H1 (cell line): ENCODE data around the gene MBTPS2.
"Not testable (repeated sequence)": the region's sequence is repeated elsewhere in the genome, so short reads cannot be mapped to it uniquely, and the experiment has no call there.

Source experiments
- BACH1 ChIP-seq: IDR thresholded peaks from 2 replicates; pipeline ENCODE4 v1.6.1; 2012; ENCODE audit warnings: low read length, improper control_type of control experiment
- CREB1 ChIP-seq: IDR thresholded peaks from 2 replicates; pipeline ENCODE4 v1.6.1; 2012; ENCODE audit warnings: inconsistent platforms
- EZH2 ChIP-seq: fragments of 200-600 bp; sonication (generic); IDR thresholded peaks from 2 replicates; pipeline ENCODE4 v1.7.1; 2012; ENCODE audit warnings: low read depth, mild to moderate bottlenecking, moderate library complexity, low read length, inconsistent platforms; ENCODE audit not compliant: severe bottlenecking
- GABPA ChIP-seq: IDR thresholded peaks from 2 replicates; pipeline ENCODE4 v1.6.1; 2011; ENCODE audit warnings: mild to moderate bottlenecking, low read length, moderate library complexity, borderline replicate concordance; ENCODE audit not compliant: insufficient read depth
- JUND ChIP-seq: IDR thresholded peaks from 2 replicates; pipeline ENCODE4 v1.6.1; 2011; ENCODE audit warnings: mild to moderate bottlenecking, improper control_type of control experiment, low read length
- MAFK ChIP-seq: IDR thresholded peaks from 2 replicates; pipeline ENCODE4 v1.6.1; 2012; ENCODE audit warnings: low read depth, mild to moderate bottlenecking, improper control_type of control experiment, low read length
- POLR2A ChIP-seq, 2 experiments: IDR thresholded peaks; 1 replicate in 1 of 2; 2 replicates in 1 of 2; pipeline ENCODE4 v1.6.1; 2011; ENCODE audit warnings: low read depth in 2 of 2, low read length in 2 of 2, mild to moderate bottlenecking in 2 of 2; ENCODE audit errors: control extremely low read depth in 1 of 2
- POLR2AphosphoS5 ChIP-seq: IDR thresholded peaks from 2 replicates; pipeline ENCODE4 v1.6.1; 2011; ENCODE audit warnings: low read depth, low read length
- RAD21 ChIP-seq, 2 experiments: IDR thresholded peaks in 1 of 2; conservative IDR thresholded peaks in 1 of 2; 2 replicates each; pipeline ENCODE4 v1.6.1; 2011; ENCODE audit warnings: low read depth in 2 of 2, low read length in 2 of 2, improper control_type of control experiment in 1 of 2, inconsistent platforms in 1 of 2, mild to moderate bottlenecking in 1 of 2, moderate library complexity in 1 of 2
- SIX5 ChIP-seq: IDR thresholded peaks from 2 replicates; pipeline ENCODE4 v1.6.1; 2011; ENCODE audit warnings: mild to moderate bottlenecking, low read depth, low read length
- SP4 ChIP-seq: IDR thresholded peaks from 2 replicates; pipeline ENCODE4 v1.6.1; 2012; ENCODE audit warnings: low read length, inconsistent platforms
- TF ChIP-seq, protein P1 (sequence below), 3 experiments: IDR thresholded peaks; 1 replicate in 2 of 3; 2 replicates in 1 of 3; pipeline versions ENCODE4 v1.5.1 to v1.6.1; 2011; ENCODE audit warnings: low read length in 3 of 3, mild to moderate bottlenecking in 3 of 3, inconsistent platforms in 2 of 3, low read depth in 1 of 3, moderate library complexity in 1 of 3; ENCODE audit not compliant: insufficient read depth in 1 of 3; ENCODE audit errors: control extremely low read depth in 1 of 3
- TF ChIP-seq, protein P2 (sequence below): IDR thresholded peaks from 2 replicates; pipeline ENCODE4 v1.6.1; 2011; ENCODE audit warnings: low read depth, mild to moderate bottlenecking, low read length; ENCODE audit not compliant: insufficient read depth

DNA sequence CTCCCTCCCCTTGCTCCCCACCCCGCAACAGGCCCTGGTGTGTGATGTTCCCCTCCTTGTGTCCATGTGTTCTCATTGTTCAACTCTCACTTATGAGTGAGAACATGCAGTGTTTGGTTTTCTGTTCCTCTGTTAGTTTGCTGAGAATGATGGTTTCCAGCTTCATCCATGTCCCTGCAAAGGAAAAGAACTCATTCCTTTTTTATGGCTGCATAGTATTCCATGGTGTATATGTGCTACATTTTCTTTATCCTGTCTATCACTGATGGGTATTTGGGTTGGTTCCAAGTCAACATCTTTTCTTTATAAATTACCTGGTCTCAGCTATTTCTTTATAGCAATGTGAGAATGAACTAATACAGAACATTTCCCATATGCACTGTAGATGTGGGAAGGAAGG is 19.2 kb upstream of the MBTPS2 start:
- TF ChIP-seq POLR2A (IDR thresholded peaks at IDR 0.05; ENCODE audit: control extremely low read depth in 1 of 2, low read depth in 2 of 2, low read length in 2 of 2); SIX5; BACH1; CREB1; EZH2; RAD21 (IDR thresholded peaks at IDR 0.05 in 1 of 2, conservative IDR thresholded peaks at IDR 0.05 in 1 of 2; ENCODE audit: low read depth in 2 of 2, low read length in 2 of 2); SP4; JUND; POLR2AphosphoS5; MAFK; GABPA: not testable (repeated sequence)
- TF ChIP-seq, protein P1, sequence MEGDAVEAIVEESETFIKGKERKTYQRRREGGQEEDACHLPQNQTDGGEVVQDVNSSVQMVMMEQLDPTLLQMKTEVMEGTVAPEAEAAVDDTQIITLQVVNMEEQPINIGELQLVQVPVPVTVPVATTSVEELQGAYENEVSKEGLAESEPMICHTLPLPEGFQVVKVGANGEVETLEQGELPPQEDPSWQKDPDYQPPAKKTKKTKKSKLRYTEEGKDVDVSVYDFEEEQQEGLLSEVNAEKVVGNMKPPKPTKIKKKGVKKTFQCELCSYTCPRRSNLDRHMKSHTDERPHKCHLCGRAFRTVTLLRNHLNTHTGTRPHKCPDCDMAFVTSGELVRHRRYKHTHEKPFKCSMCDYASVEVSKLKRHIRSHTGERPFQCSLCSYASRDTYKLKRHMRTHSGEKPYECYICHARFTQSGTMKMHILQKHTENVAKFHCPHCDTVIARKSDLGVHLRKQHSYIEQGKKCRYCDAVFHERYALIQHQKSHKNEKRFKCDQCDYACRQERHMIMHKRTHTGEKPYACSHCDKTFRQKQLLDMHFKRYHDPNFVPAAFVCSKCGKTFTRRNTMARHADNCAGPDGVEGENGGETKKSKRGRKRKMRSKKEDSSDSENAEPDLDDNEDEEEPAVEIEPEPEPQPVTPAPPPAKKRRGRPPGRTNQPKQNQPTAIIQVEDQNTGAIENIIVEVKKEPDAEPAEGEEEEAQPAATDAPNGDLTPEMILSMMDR (IDR thresholded peaks at IDR 0.05; ENCODE audit: control extremely low read depth in 1 of 3, insufficient read depth in 1 of 3, low read depth in 1 of 3, low read length in 3 of 3): not testable (repeated sequence)
- TF ChIP-seq, protein P2, sequence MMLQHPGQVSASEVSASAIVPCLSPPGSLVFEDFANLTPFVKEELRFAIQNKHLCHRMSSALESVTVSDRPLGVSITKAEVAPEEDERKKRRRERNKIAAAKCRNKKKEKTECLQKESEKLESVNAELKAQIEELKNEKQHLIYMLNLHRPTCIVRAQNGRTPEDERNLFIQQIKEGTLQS: not testable (repeated sequence)
